PC-3 (cell line): ENCODE results near the gene OR2L2. TPM values are rescaled to one million over a fixed set of nuclear protein-coding genes. Genes with fewer than 3 reads are reported as not detected.

Experiments
- ATAC-seq: fragments of 200-7000 bp; cut with Tn5 transposase; 2 replicates; pipeline ENCODE4 v1.9.1; 2020; ENCODE audit warnings: mild to moderate bottlenecking, moderate library complexity
- BruUV-seq: library from RNA; stranded (reverse); fragments of 400-500 nt; replicated peaks from 2 replicates; lab custom pipeline; 2021; lab: Mats Ljungman, UMichigan
- CTCF ChIA-PET: fragments of 300-600 bp; sonication (Branson Sonifier 250); formaldehyde crosslinking; loops from one replicate; lab custom pipeline; 2022; ENCODE audit warnings: antibody characterized with exemption; lab: Charles Lee
- POLR2A ChIA-PET: fragments of 300-600 bp; sonication (Branson Sonifier 250); formaldehyde crosslinking; loops from one replicate; lab custom pipeline; 2022; ENCODE audit warnings: antibody characterized with exemption; ENCODE audit not compliant: unreplicated experiment; lab: Charles Lee
- DNase-seq: peaks from one replicate; pipeline ENCODE4 v3.0.0-alpha.2; 2015
- H2AFZ ChIP-seq: fragments of 300-600 bp; sonication (generic); 2 replicates; pipeline ENCODE4 v1.6.0; 2016; ENCODE audit warnings: antibody characterized with exemption, low read length
- H3F3A ChIP-seq: fragments of 300-600 bp; sonication (generic); one replicate; pipeline ENCODE4 v1.6.0; 2017; ENCODE audit warnings: antibody characterized with exemption, low read length, control low read depth, mild to moderate bottlenecking; ENCODE audit not compliant: unreplicated experiment
- H3K27ac ChIP-seq: fragments of 300-600 bp; sonication (generic); 2 replicates; pipeline ENCODE4 v1.5.1; 2016; ENCODE audit warnings: mild to moderate bottlenecking, low read length
- H3K27me3 ChIP-seq: fragments of 300-600 bp; sonication (generic); 2 replicates; pipeline ENCODE4 v1.6.1; 2016; ENCODE audit warnings: low read length, mixed read lengths
- H3K36me3 ChIP-seq: fragments of 300-600 bp; sonication (generic); 2 replicates; pipeline ENCODE4 v1.6.1; 2016; ENCODE audit warnings: low read depth, mixed run types, low read length, mixed read lengths
- H3K4me1 ChIP-seq: fragments of 300-600 bp; sonication (generic); 2 replicates; pipeline ENCODE4 v1.5.1; 2016; ENCODE audit warnings: low read length; ENCODE audit not compliant: insufficient read depth
- H3K4me2 ChIP-seq: fragments of 300-600 bp; sonication (generic); 2 replicates; pipeline ENCODE4 v1.6.0; 2016; ENCODE audit warnings: low read length
- H3K4me3 ChIP-seq: fragments of 300-600 bp; sonication (generic); 2 replicates; pipeline ENCODE4 v1.5.1; 2016; ENCODE audit warnings: mild to moderate bottlenecking, low read length, mixed read lengths
- H3K79me2 ChIP-seq: fragments of 300-600 bp; sonication (generic); 2 replicates; pipeline ENCODE4 v1.6.1; 2017; ENCODE audit warnings: low read length, mixed read lengths
- H3K9ac ChIP-seq: fragments of 300-600 bp; sonication (generic); 2 replicates; pipeline ENCODE4 v1.6.0; 2016; ENCODE audit warnings: mild to moderate bottlenecking, low read length
- H3K9me2 ChIP-seq: fragments of 300-600 bp; sonication (generic); replicated peaks from 2 replicates; pipeline ENCODE4 v1.6.1; 2016; ENCODE audit warnings: mixed run types, low read length, mixed read lengths
- H3K9me3 ChIP-seq: fragments of 300-600 bp; sonication (generic); 2 replicates; pipeline ENCODE4 v1.6.1; 2016; ENCODE audit warnings: low read length, mixed read lengths
- H4K20me1 ChIP-seq: fragments of 300-600 bp; sonication (generic); 2 replicates; pipeline ENCODE4 v1.6.1; 2016; ENCODE audit warnings: low read length, mixed read lengths
- EZH2 ChIP-seq: fragments of 300-600 bp; sonication (generic); IDR thresholded peaks from one replicate; pipeline ENCODE4 v1.6.1; 2017; ENCODE audit warnings: antibody characterized with exemption, mild to moderate bottlenecking, low read length; ENCODE audit not compliant: unreplicated experiment
- EZH2phosphoT487 ChIP-seq: fragments of 300-600 bp; sonication (generic); IDR thresholded peaks from 2 replicates; pipeline ENCODE4 v1.6.1; 2018; ENCODE audit warnings: mild to moderate bottlenecking, antibody characterized with exemption, low read length, borderline replicate concordance
- intact Hi-C: fragments of 100-400 bp; cut with micrococcal nuclease; formaldehyde crosslinking; loops from 2 replicates; pipeline ENCODE4 v1.9.0; 2023
- total RNA-seq: library from RNA; depleted of rRNA; stranded (reverse); fragments of >200 nt; gene quantifications from 2 replicates; pipeline ENCODE4 v1.2.3, GENCODE V29; 2014
- TF ChIP-seq, protein P1 (sequence below): fragments of 300-600 bp; sonication (generic); conservative IDR thresholded peaks from 2 replicates; pipeline ENCODE4 v1.5.1; 2017; ENCODE audit warnings: antibody characterized with exemption, low read depth, mild to moderate bottlenecking, low read length

OR2L2 gene
- total RNA-seq, 1 experiment from 2014 or later = not detected

GRCh38 chr1:248045209-248045608, 15.3 kb downstream of the OR2L2 start:
- H3K79me2 ChIP-seq = no peaks in the 10 kb centered on the region
- peak overlapping the region; percentile 16 for H2AFZ ChIP-seq
- intact Hi-C loops = loop anchor here (5.0 kb wide), 1 partner anchor 108 kb away; no protein-coding TSS in a partner anchor
- H3K36me3 ChIP-seq = no peaks in the 10 kb centered on the region
- H4K20me1 ChIP-seq = no peaks in the 10 kb centered on the region
- H3F3A ChIP-seq = no peaks in the 10 kb centered on the region
- H3K9me2 ChIP-seq = no peaks in the 10 kb centered on the region
- no peaks in the 10 kb centered on the region for H3K4me1 ChIP-seq
- ATAC-seq (no peak), DNase-seq (no peak)
- TF ChIP-seq EZH2 = no peak
- TF ChIP-seq, protein P1, sequence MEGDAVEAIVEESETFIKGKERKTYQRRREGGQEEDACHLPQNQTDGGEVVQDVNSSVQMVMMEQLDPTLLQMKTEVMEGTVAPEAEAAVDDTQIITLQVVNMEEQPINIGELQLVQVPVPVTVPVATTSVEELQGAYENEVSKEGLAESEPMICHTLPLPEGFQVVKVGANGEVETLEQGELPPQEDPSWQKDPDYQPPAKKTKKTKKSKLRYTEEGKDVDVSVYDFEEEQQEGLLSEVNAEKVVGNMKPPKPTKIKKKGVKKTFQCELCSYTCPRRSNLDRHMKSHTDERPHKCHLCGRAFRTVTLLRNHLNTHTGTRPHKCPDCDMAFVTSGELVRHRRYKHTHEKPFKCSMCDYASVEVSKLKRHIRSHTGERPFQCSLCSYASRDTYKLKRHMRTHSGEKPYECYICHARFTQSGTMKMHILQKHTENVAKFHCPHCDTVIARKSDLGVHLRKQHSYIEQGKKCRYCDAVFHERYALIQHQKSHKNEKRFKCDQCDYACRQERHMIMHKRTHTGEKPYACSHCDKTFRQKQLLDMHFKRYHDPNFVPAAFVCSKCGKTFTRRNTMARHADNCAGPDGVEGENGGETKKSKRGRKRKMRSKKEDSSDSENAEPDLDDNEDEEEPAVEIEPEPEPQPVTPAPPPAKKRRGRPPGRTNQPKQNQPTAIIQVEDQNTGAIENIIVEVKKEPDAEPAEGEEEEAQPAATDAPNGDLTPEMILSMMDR = no peak
- TF ChIP-seq EZH2phosphoT487 = no peak
- H3K9ac ChIP-seq = no peak overlapping the region
- ChIA-PET CTCF (no interaction called here), POLR2A (no interaction called here)
- no peak overlapping the region for H3K4me2 ChIP-seq
- BruUV-seq = no TSS peak
- H3K27ac ChIP-seq = no peak overlapping the region
- no peaks in the 10 kb centered on the region for H3K9me3 ChIP-seq
- H3K27me3 ChIP-seq = no peaks in the 10 kb centered on the region
- no peak overlapping the region for H3K4me3 ChIP-seq

- H4K20me1 ChIP-seq = no peaks in the 10 kb centered on the region
- H3K4me1 ChIP-seq = no peaks in the 10 kb centered on the region
- no peak within 1 kb of the TSS for H3K4me3 ChIP-seq
- TF ChIP-seq EZH2 (no peak), EZH2phosphoT487 (no peak)
- TF ChIP-seq, protein P1 = no peak
- H3K79me2 ChIP-seq = no peaks in the 10 kb centered on the region
- no peaks in the 10 kb centered on the region for H3K27me3 ChIP-seq
- ATAC-seq = no peak
- H3K4me2 ChIP-seq = no peak within 1 kb of the TSS
- no peak within 1 kb of the TSS for H2AFZ ChIP-seq
- no peaks in the 10 kb centered on the region for H3K36me3 ChIP-seq
- no peaks in the 10 kb centered on the region for H3K9me3 ChIP-seq
- no peak within 1 kb of the TSS for H3K9ac ChIP-seq
- H3K9me2 ChIP-seq = no peaks in the 10 kb centered on the region
- ChIA-PET POLR2A (no interaction called here), CTCF (interaction anchor here (0.6 kb wide), 1 partner anchor 205 kb away, joined by 4 read pairs; no protein-coding TSS in a partner anchor)
- no peak for DNase-seq
- no peak within 1 kb of the TSS for H3K27ac ChIP-seq
- no TSS peak for BruUV-seq
- intact Hi-C loops = loop anchor here (5.0 kb wide), 1 partner anchor 109 kb away; no protein-coding TSS in a partner anchor
- H3F3A ChIP-seq = no peaks in the 10 kb centered on the region
Observed at GRCh38 chr1:248046536-248046935, 16.7 kb downstream of the OR2L2 start, which contains the start of gene OR2L3. Gene OR2L3 (plus strand): TSS chr1:248046836. CDS start chr1:248060682, 13,846 bp downstream.

GRCh38 chr1:248047008-248047407, 17.1 kb downstream of the OR2L2 start:
- Histone ChIP-seq H4K20me1 (no peaks in the 10 kb centered on the region), H3K27me3 (no peaks in the 10 kb centered on the region), H3K4me3 (no peak overlapping the region), H3K4me1 (no peaks in the 10 kb centered on the region), H3K27ac (no peak overlapping the region), H2AFZ (no peak overlapping the region), H3K9me3 (no peaks in the 10 kb centered on the region), H3K4me2 (no peak overlapping the region), H3K36me3 (no peaks in the 10 kb centered on the region), H3K9me2 (no peaks in the 10 kb centered on the region), H3K79me2 (no peaks in the 10 kb centered on the region), H3F3A (no peaks in the 10 kb centered on the region), H3K9ac (no peak overlapping the region)
- ATAC-seq (peak; percentile 70), DNase-seq (peak; percentile 37)
- BruUV-seq = no TSS peak
- TF ChIP-seq EZH2phosphoT487 = no peak
- no peak for TF ChIP-seq EZH2
- TF ChIP-seq, protein P1 = peak; percentile 64
- intact Hi-C loops = loop anchor here (1.0 to 5.0 kb wide), 4 partner anchors 110 to 575 kb away; no protein-coding TSS in a partner anchor
- ChIA-PET POLR2A (no interaction called here), CTCF (interaction anchor here (0.6 kb wide), 2 partner anchors 196 to 205 kb away, joined by 3 to 4 read pairs; no protein-coding TSS in a partner anchor)
